Endothelial cell of umbilical vein (primary cell): Measurements from ENCODE around the gene FBXL2. TPM values are rescaled to one million over a fixed set of nuclear protein-coding genes. Genes with fewer than 3 reads are reported as not detected.

Source experiments
- BruUV-seq: library from RNA; stranded (reverse); fragments of 400-500 nt; replicated peaks from 2 replicates; lab custom pipeline; 2021; lab: Mats Ljungman, UMichigan
- CTCF ChIA-PET: fragments of 300-600, 350-600 bp; sonication (Branson Sonifier 250); formaldehyde crosslinking; loops from one replicate; lab custom pipeline; 2021; ENCODE audit warnings: antibody characterized with exemption, inconsistent platforms; lab: Charles Lee
- POLR2A ChIA-PET: fragments of 300-600, 350-600 bp; sonication (Branson Sonifier 250); formaldehyde crosslinking; loops from one replicate; lab custom pipeline; 2021; ENCODE audit warnings: antibody characterized with exemption, inconsistent platforms; lab: Charles Lee
- DNase-seq: peaks from one replicate; pipeline ENCODE4 v3.0.0-alpha.2; 2011; ENCODE audit warnings: low read depth, low spot score
- FAIRE-seq: peaks from 2 replicates; lab custom pipeline; 2011; peaks lifted over from hg19 to GRCh38; lab: Jason Lieb, UNC
- H2AFZ ChIP-seq: 2 replicates; pipeline ENCODE4 v1.6.0; 2012; ENCODE audit warnings: low read depth, low read length, control low read depth, inconsistent platforms
- H3K27ac ChIP-seq: 2 replicates; pipeline ENCODE4 v1.5.1; 2011; ENCODE audit warnings: low read depth, mild to moderate bottlenecking, control low read depth, low read length, moderate library complexity; ENCODE audit not compliant: insufficient read depth
- H3K27me3 ChIP-seq, 2 experiments: 2 replicates each; pipeline versions ENCODE4 v1.6.0 to v1.6.1; 2011; ENCODE audit warnings: low read length in 2 of 2, mixed read lengths in 1 of 2; ENCODE audit not compliant: control insufficient read depth in 2 of 2, insufficient read depth in 2 of 2
- H3K36me3 ChIP-seq, 2 experiments: 2 replicates in 1 of 2; 3 replicates in 1 of 2; pipeline ENCODE4 v1.5.1; 2011; ENCODE audit warnings: low read length in 2 of 2, mild to moderate bottlenecking in 1 of 2, moderate library complexity in 1 of 2; ENCODE audit not compliant: control insufficient read depth in 2 of 2, insufficient read depth in 2 of 2; ENCODE audit errors: extremely low read depth in 1 of 2
- H3K4me1 ChIP-seq: 3 replicates; pipeline ENCODE4 v1.5.1; 2011; ENCODE audit warnings: mild to moderate bottlenecking, low read length; ENCODE audit not compliant: control insufficient read depth, insufficient read depth; ENCODE audit errors: extremely low read depth
- H3K4me2 ChIP-seq: 2 replicates; pipeline ENCODE4 v1.6.1; 2011; ENCODE audit warnings: low read length, control low read depth, mixed read lengths; ENCODE audit not compliant: insufficient read depth
- H3K4me3 ChIP-seq, 3 experiments: fragments of 200-600 bp in 1 of 3; sonication (generic), shearing (Covaris generic) in 1 of 3; replicated peaks in 1 of 3; 2 replicates each; pipeline ENCODE4 v1.5.1; 2011 to 2016; ENCODE audit warnings: control low read depth in 3 of 3, low read length in 3 of 3, mild to moderate bottlenecking in 2 of 3, inconsistent platforms in 1 of 3, low read depth in 1 of 3, moderate library complexity in 1 of 3; ENCODE audit not compliant: insufficient read depth in 1 of 3
- H3K79me2 ChIP-seq: 2 replicates; pipeline ENCODE4 v1.6.0; 2012; ENCODE audit warnings: low read length, inconsistent platforms; ENCODE audit not compliant: control insufficient read depth, insufficient read depth
- H3K9ac ChIP-seq: replicated peaks from 2 replicates; pipeline ENCODE3; 2011; ENCODE audit warnings: low read length, control low read depth; ENCODE audit not compliant: insufficient read depth; ENCODE audit errors: extremely low read depth
- H3K9me1 ChIP-seq: replicated peaks from 3 replicates; pipeline ENCODE4 v1.6.0; 2011; ENCODE audit warnings: mild to moderate bottlenecking, low read length; ENCODE audit not compliant: control insufficient read depth, insufficient read depth; ENCODE audit errors: extremely low read depth
- H3K9me3 ChIP-seq: replicated peaks from 2 replicates; pipeline ENCODE4 v1.5.1; 2012; ENCODE audit warnings: low read length, inconsistent platforms; ENCODE audit not compliant: control insufficient read depth, insufficient read depth
- H4K20me1 ChIP-seq: replicated peaks from 2 replicates; pipeline ENCODE3; 2011; ENCODE audit warnings: mild to moderate bottlenecking, low read length; ENCODE audit not compliant: control insufficient read depth, insufficient read depth; ENCODE audit errors: extremely low read depth
- EZH2 ChIP-seq: IDR thresholded peaks from 2 replicates; pipeline ENCODE4 v1.6.1; 2012; ENCODE audit warnings: borderline replicate concordance, low read depth, mild to moderate bottlenecking, moderate library complexity, low read length, inconsistent platforms; ENCODE audit not compliant: severe bottlenecking
- FOS ChIP-seq: IDR thresholded peaks from 2 replicates; pipeline ENCODE4 v1.6.1; 2011; ENCODE audit warnings: mild to moderate bottlenecking, low read length, moderate library complexity, borderline replicate concordance; ENCODE audit not compliant: insufficient read depth
- JUN ChIP-seq: IDR thresholded peaks from 2 replicates; pipeline ENCODE4 v1.6.1; 2011; ENCODE audit warnings: borderline replicate concordance, low read depth; ENCODE audit not compliant: insufficient read length, insufficient read depth
- MYC ChIP-seq: IDR thresholded peaks from one replicate; pipeline ENCODE4 v1.6.1; 2011; ENCODE audit warnings: mild to moderate bottlenecking, low read depth, low read length
- POLR2A ChIP-seq: IDR thresholded peaks from 2 replicates; pipeline ENCODE4 v1.6.1; 2012; ENCODE audit warnings: low read depth, mild to moderate bottlenecking, control low read depth, low read length
- dilution Hi-C: fragments of 300-500 bp; cut with MboI; formaldehyde crosslinking; loops from one replicate; pipeline ENCODE4 v1.15.0; 2019; ENCODE audit warnings: low sequenced_read_pairs; ENCODE audit not compliant: extremely low pct_ligation_motif_present
- intact Hi-C: fragments of 100-400 bp; cut with micrococcal nuclease; formaldehyde crosslinking; loops from one replicate; pipeline ENCODE4 v1.10.0; 2022
- polyA plus RNA-seq, 4 experiments: library from polyadenylated mRNA; depleted of rRNA in 3 of 4; stranded (reverse) in 3 of 4; unstranded in 1 of 4; fragments of >200 nt; gene quantifications; 2 replicates each; pipeline versions ENCODE4 v1.2.1 to v1.2.3, GENCODE V29; 2011 to 2012; ENCODE audit warnings: missing spikeins in 1 of 4
- total RNA-seq: library from RNA; stranded (reverse); gene quantifications from 2 replicates; pipeline ENCODE4 v1.2.3, GENCODE V29; 2021
- TF ChIP-seq, protein P1 (sequence below), 2 donors: IDR thresholded peaks; 1 replicate in 1 of 2; 2 replicates in 1 of 2; pipeline ENCODE4 v1.5.1; 2011; ENCODE audit warnings: low read length in 2 of 2, mild to moderate bottlenecking in 2 of 2, moderate library complexity in 2 of 2, control low read depth in 1 of 2, inconsistent platforms in 1 of 2, low read depth in 1 of 2; ENCODE audit not compliant: insufficient read depth in 1 of 2; ENCODE audit errors: extremely low read depth in 1 of 2
- TF ChIP-seq, protein P2 (sequence below): IDR thresholded peaks from 2 replicates; pipeline ENCODE4 v1.6.1; 2011; ENCODE audit not compliant: insufficient read depth, insufficient read length

FBXL2 gene
- total and polyA plus RNA-seq, 2 donors (not counting 3 experiments of a cell fraction or from before 2014, with no cell fraction given), result 21.7 to 44.7 TPM

DNA sequence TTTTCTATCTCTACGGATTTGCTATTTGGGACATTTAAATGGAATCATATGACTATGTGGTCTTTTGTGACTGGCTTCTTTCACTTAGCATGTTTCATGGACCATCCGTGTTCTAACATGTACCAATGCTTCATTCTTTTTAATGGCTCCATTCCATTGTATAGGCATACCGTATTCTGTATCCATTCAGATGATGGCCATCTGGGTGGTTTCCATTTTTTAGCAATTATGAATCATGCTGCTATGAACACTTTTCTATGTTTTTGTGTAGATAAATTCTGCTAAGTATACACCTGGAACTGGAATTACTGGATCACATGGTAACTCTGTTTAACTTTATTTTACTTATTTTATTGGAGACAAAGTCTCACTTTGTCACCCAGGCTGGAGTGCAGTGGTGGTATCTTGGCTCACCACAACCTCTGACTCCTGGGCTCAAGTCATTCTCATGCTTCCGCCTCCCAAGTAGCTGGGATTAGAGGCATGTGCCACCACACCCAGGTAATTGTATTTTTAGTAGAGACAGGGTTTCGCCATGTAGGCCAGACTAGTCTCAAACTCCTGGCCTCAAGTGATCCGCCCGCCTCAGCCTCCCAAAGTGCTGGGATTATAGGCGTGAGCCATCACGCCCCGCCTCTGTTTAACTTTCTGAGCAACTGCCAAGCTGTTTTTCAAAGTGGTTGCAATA is 149.5 kb downstream of the FBXL2 start:
- peaks cover 89% of the 10 kb centered on the region for H3K79me2 ChIP-seq
- no peak overlapping the region for H2AFZ ChIP-seq
- no peaks in the 10 kb centered on the region for H3K9me1 ChIP-seq
- ChIA-PET POLR2A (no interaction called here), CTCF (interaction anchor here (1.2 to 1.5 kb wide), 3 partner anchors 12 to 360 kb away, joined by 4 to 5 read pairs (median 5); no protein-coding TSS in a partner anchor)
- H3K4me2 ChIP-seq, result no peak overlapping the region
- H3K27ac ChIP-seq, result no peak overlapping the region
- DNase-seq, result no peak
- no peak for FAIRE-seq
- no peaks in the 10 kb centered on the region for H3K27me3 ChIP-seq
- no peak overlapping the region for H3K9ac ChIP-seq
- no TSS peak for BruUV-seq
- intact Hi-C loops (no loop called here), dilution Hi-C loops (no loop called here)
- H3K36me3 ChIP-seq, result peaks cover 0 to 7% of the 10 kb centered on the region in 2 experiments
- peaks cover 14% of the 10 kb centered on the region for H4K20me1 ChIP-seq
- no peaks in the 10 kb centered on the region for H3K4me1 ChIP-seq
- TF ChIP-seq FOS (no peak), MYC (no peak), JUN (no peak), POLR2A (no peak), EZH2 (no peak)
- TF ChIP-seq, protein P1, sequence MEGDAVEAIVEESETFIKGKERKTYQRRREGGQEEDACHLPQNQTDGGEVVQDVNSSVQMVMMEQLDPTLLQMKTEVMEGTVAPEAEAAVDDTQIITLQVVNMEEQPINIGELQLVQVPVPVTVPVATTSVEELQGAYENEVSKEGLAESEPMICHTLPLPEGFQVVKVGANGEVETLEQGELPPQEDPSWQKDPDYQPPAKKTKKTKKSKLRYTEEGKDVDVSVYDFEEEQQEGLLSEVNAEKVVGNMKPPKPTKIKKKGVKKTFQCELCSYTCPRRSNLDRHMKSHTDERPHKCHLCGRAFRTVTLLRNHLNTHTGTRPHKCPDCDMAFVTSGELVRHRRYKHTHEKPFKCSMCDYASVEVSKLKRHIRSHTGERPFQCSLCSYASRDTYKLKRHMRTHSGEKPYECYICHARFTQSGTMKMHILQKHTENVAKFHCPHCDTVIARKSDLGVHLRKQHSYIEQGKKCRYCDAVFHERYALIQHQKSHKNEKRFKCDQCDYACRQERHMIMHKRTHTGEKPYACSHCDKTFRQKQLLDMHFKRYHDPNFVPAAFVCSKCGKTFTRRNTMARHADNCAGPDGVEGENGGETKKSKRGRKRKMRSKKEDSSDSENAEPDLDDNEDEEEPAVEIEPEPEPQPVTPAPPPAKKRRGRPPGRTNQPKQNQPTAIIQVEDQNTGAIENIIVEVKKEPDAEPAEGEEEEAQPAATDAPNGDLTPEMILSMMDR (IDR thresholded peaks at IDR 0.05; ENCODE audit: extremely low read depth in 1 of 2, insufficient read depth in 1 of 2, low read depth in 1 of 2, low read length in 2 of 2), result no peak
- TF ChIP-seq, protein P2, sequence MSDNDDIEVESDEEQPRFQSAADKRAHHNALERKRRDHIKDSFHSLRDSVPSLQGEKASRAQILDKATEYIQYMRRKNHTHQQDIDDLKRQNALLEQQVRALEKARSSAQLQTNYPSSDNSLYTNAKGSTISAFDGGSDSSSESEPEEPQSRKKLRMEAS, result no peak
- no peaks in the 10 kb centered on the region for H3K9me3 ChIP-seq
- no peak overlapping the region for H3K4me3 ChIP-seq
